OCI-LY3 (cell line): Measurements from ENCODE around the gene TRIM4.

Source experiments
- H2AFZ ChIP-seq: fragments of 200-600, 300-600 bp; shearing (Covaris generic); 2 replicates; pipeline ENCODE4 v1.6.0; 2014; ENCODE audit warnings: antibody characterized with exemption, low read depth, low read length
- H3K27ac ChIP-seq: fragments of 200-600, 300-600 bp; sonication (generic); 2 replicates; pipeline ENCODE4 v1.5.1; 2014; ENCODE audit warnings: mild to moderate bottlenecking, low read length, moderate library complexity, mixed read lengths
- H3K27me3 ChIP-seq: fragments of 200-600, 300-600 bp; sonication (generic); 2 replicates; pipeline ENCODE4 v1.6.1; 2014; ENCODE audit warnings: low read depth, low read length, mixed read lengths
- H3K36me3 ChIP-seq: fragments of 200-600, 300-600 bp; sonication (generic); replicated peaks from 2 replicates; pipeline ENCODE3; 2014; ENCODE audit warnings: low read depth, low read length, mixed read lengths
- H3K4me1 ChIP-seq: fragments of 300-600, 200-600 bp; sonication (generic); 2 replicates; pipeline ENCODE4 v1.6.1; 2014; ENCODE audit warnings: low read length, mixed read lengths
- H3K4me2 ChIP-seq: fragments of 200-600, 300-600 bp; sonication (generic); 2 replicates; pipeline ENCODE4 v1.6.1; 2014; ENCODE audit warnings: low read length, mixed read lengths
- H3K4me3 ChIP-seq: fragments of 300-600, 200-600 bp; sonication (generic); 2 replicates; pipeline ENCODE4 v1.5.1; 2014; ENCODE audit warnings: antibody characterized with exemption, mild to moderate bottlenecking, low read length, moderate library complexity
- H3K79me2 ChIP-seq: fragments of 300-600, 200-600 bp; shearing (Covaris generic); 2 replicates; pipeline ENCODE4 v1.6.1; 2014; ENCODE audit warnings: mild to moderate bottlenecking, low read length, mixed read lengths
- H3K9ac ChIP-seq: fragments of 300-600, 200-600 bp; shearing (Covaris generic); 2 replicates; pipeline ENCODE4 v1.6.0; 2014; ENCODE audit warnings: mild to moderate bottlenecking, low read length, moderate library complexity
- H3K9me3 ChIP-seq: fragments of 200-600, 300-600 bp; shearing (Covaris generic); 2 replicates; pipeline ENCODE4 v1.6.1; 2014; ENCODE audit warnings: low read length, mixed read lengths; ENCODE audit not compliant: insufficient read depth
- H4K20me1 ChIP-seq: fragments of 200-600, 300-600 bp; sonication (generic); 2 replicates; pipeline ENCODE4 v1.6.1; 2016; ENCODE audit warnings: low read length, mixed read lengths; ENCODE audit not compliant: insufficient read depth
- CTCF ChIP-seq: fragments of 200-600, 300-600 bp; sonication (generic); IDR thresholded peaks from 2 replicates; pipeline ENCODE4 v1.5.1; 2014; ENCODE audit warnings: antibody characterized with exemption, low read length, low read depth
- EZH2phosphoT487 ChIP-seq: fragments of 200-600 bp; shearing (Covaris generic); IDR thresholded peaks from 2 replicates; pipeline ENCODE4 v1.6.1; 2018; ENCODE audit warnings: antibody characterized with exemption, mixed run types, low read depth

Gene TRIM4

GRCh38 chr7:99860281-99861127 is 58.8 kb downstream of the TRIM4 start:
- Histone ChIP-seq H3K4me2 (no peak overlapping the region), H3K36me3 (no peaks in the 10 kb centered on the region), H3K79me2 (no peaks in the 10 kb centered on the region), H3K9me3 (no peaks in the 10 kb centered on the region), H2AFZ (no peak overlapping the region), H3K4me3 (no peak overlapping the region), H3K27ac (no peak overlapping the region), H3K9ac (no peak overlapping the region), H3K4me1 (no peaks in the 10 kb centered on the region), H4K20me1 (no peaks in the 10 kb centered on the region), H3K27me3 (peaks cover 28% of the 10 kb centered on the region)
- TF ChIP-seq CTCF (no peak), EZH2phosphoT487 (no peak)

- Histone ChIP-seq H3K27ac (no peak overlapping the region), H2AFZ (no peak overlapping the region), H3K36me3 (no peaks in the 10 kb centered on the region), H3K4me1 (no peaks in the 10 kb centered on the region), H3K4me3 (no peak overlapping the region), H3K9me3 (no peaks in the 10 kb centered on the region), H3K9ac (no peak overlapping the region), H4K20me1 (no peaks in the 10 kb centered on the region), H3K4me2 (no peak overlapping the region), H3K27me3 (peaks cover 16% of the 10 kb centered on the region), H3K79me2 (no peaks in the 10 kb centered on the region)
- TF ChIP-seq CTCF, result no peak
- TF ChIP-seq EZH2phosphoT487, result no peak
Observed at GRCh38 chr7:99855236-99855635, 64.1 kb downstream of the TRIM4 start.

- no peak overlapping the region for H3K9ac ChIP-seq
- H3K4me3 ChIP-seq, result no peak overlapping the region
- no peak for TF ChIP-seq CTCF
- no peak for TF ChIP-seq EZH2phosphoT487
Observed at GRCh38 chr7:99848420-99849216, 70.7 kb downstream of the TRIM4 start.

GRCh38 chr7:99844328-99844727 is 75.0 kb downstream of the TRIM4 start:
- H2AFZ ChIP-seq, result no peak overlapping the region
- H3K36me3 ChIP-seq, result no peaks in the 10 kb centered on the region
- no peak overlapping the region for H3K4me3 ChIP-seq
- TF ChIP-seq EZH2phosphoT487, result no peak
- no peak overlapping the region for H3K9ac ChIP-seq
- no peaks in the 10 kb centered on the region for H3K79me2 ChIP-seq
- H3K9me3 ChIP-seq, result no peaks in the 10 kb centered on the region
- H3K4me1 ChIP-seq, result no peaks in the 10 kb centered on the region
- H3K27ac ChIP-seq, result no peak overlapping the region
- H3K27me3 ChIP-seq, result peaks cover 25% of the 10 kb centered on the region
- no peaks in the 10 kb centered on the region for H4K20me1 ChIP-seq
- no peak overlapping the region for H3K4me2 ChIP-seq

More at GRCh38 chr7:99848420-99849216, 70.7 kb downstream of the TRIM4 start:
- H3K27me3 ChIP-seq, result peaks cover 20% of the 10 kb centered on the region
- no peak overlapping the region for H3K27ac ChIP-seq
- no peaks in the 10 kb centered on the region for H3K4me1 ChIP-seq
- H3K4me2 ChIP-seq, result no peak overlapping the region
- no peaks in the 10 kb centered on the region for H3K79me2 ChIP-seq
- no peaks in the 10 kb centered on the region for H4K20me1 ChIP-seq
- H3K9me3 ChIP-seq, result no peaks in the 10 kb centered on the region
- no peaks in the 10 kb centered on the region for H3K36me3 ChIP-seq
- H2AFZ ChIP-seq, result no peak overlapping the region
